ENCODE results near the gene ABLIM2.

The ABLIM2 gene

GRCh38 chr4:8173492-8174242 lies 15.1 kb upstream of the ABLIM2 start:
- no peak for DNase-seq

- DNase-seq: no peak
Measured at GRCh38 chr4:8171984-8172924, 13.6 kb upstream of the ABLIM2 start.

GRCh38 chr4:8171266-8171665 lies 12.7 kb upstream of the ABLIM2 start:
- DNase-seq: no peak

GRCh38 chr4:8170341-8170740 lies 11.7 kb upstream of the ABLIM2 start:
- DNase-seq: no peak

GRCh38 chr4:8169763-8170162 lies 11.2 kb upstream of the ABLIM2 start:
- DNase-seq: no peak

- DNase-seq: no peak
Measured at GRCh38 chr4:8168832-8169598, 10.4 kb upstream of the ABLIM2 start.

GRCh38 chr4:8168232-8168631 lies 9.6 kb upstream of the ABLIM2 start:
- no peak for DNase-seq

- DNase-seq: no peak
Measured at GRCh38 chr4:8167815-8168214, 9.2 kb upstream of the ABLIM2 start.

GRCh38 chr4:8167291-8167690 lies 8.7 kb upstream of the ABLIM2 start:
- DNase-seq: no peak

GRCh38 chr4:8165374-8165896 lies 6.8 kb upstream of the ABLIM2 start:
- DNase-seq: no peak

- DNase-seq: no peak
Measured at GRCh38 chr4:8164687-8165086, 6.1 kb upstream of the ABLIM2 start.

- DNase-seq: no peak
Measured at GRCh38 chr4:8164194-8164565, 5.6 kb upstream of the ABLIM2 start.

GRCh38 chr4:8163436-8164193 lies 5.0 kb upstream of the ABLIM2 start:
- DNase-seq: no peak

GRCh38 chr4:8163026-8163425 lies 4.4 kb upstream of the ABLIM2 start:
- DNase-seq: no peak

- DNase-seq: no peak
Measured at GRCh38 chr4:8162625-8163024, 4.0 kb upstream of the ABLIM2 start.

- DNase-seq: no peak
Measured at GRCh38 chr4:8160572-8160971, 2.0 kb upstream of the ABLIM2 start.

- DNase-seq: no peak
Measured at GRCh38 chr4:8160233-8160560, 1.6 kb upstream of the ABLIM2 start.

- DNase-seq: no peak
Measured at GRCh38 chr4:8159537-8160232, 1.1 kb upstream of the ABLIM2 start.

GRCh38 chr4:8157944-8158709 lies 486 bp downstream of the ABLIM2 start:
- no peak for DNase-seq

GRCh38 chr4:8157496-8157895 lies 1.1 kb downstream of the ABLIM2 start:
- no peak for DNase-seq

- DNase-seq: no peak
Measured at GRCh38 chr4:8156617-8157016, 2.0 kb downstream of the ABLIM2 start.
